IMR-90 (cell line): ENCODE data around the gene RARB. TPM values are rescaled to one million over a fixed set of nuclear protein-coding genes. Genes with fewer than 3 reads are reported as not detected.

Source experiments
- ATAC-seq: fragments of 200-7000 bp; cut with Tn5 transposase; 2 replicates; pipeline ENCODE4 v1.9.1; 2020; ENCODE audit warnings: low read depth, mild to moderate bottlenecking, moderate library complexity
- BruUV-seq: library from RNA; stranded (reverse); fragments of 400-500 nt; replicated peaks from 2 replicates; lab custom pipeline; 2021; lab: Mats Ljungman, UMichigan
- CTCF ChIA-PET: fragments of 300-600 bp; formaldehyde crosslinking; extraction: SDS; loops from one replicate; lab custom pipeline; 2021; ENCODE audit warnings: antibody characterized with exemption; lab: Yijun Ruan, JAX
- POLR2A ChIA-PET: fragments of 300-600 bp; sonication (Branson Sonifier 250); formaldehyde crosslinking; loops from one replicate; lab custom pipeline; 2022; ENCODE audit warnings: antibody characterized with exemption; ENCODE audit not compliant: unreplicated experiment; lab: Charles Lee
- DNase-seq: peaks from one replicate; pipeline ENCODE4 v3.0.0; 2013
- H2AFZ ChIP-seq: replicated peaks from 2 replicates; pipeline ENCODE3; 2013; ENCODE audit warnings: low read length, mild to moderate bottlenecking; ENCODE audit not compliant: poor library complexity
- H2AK5ac ChIP-seq: 2 replicates; pipeline ENCODE4 v1.6.1; 2013; ENCODE audit warnings: low read depth, low read length, inconsistent platforms
- H2AK9ac ChIP-seq: replicated peaks from 2 replicates; pipeline ENCODE3; 2013; ENCODE audit warnings: mild to moderate bottlenecking, low read depth, low read length, moderate library complexity; ENCODE audit not compliant: poor library complexity
- H2BK120ac ChIP-seq: 2 replicates; pipeline ENCODE4 v1.6.1; 2013; ENCODE audit warnings: low read depth, low read length, inconsistent platforms
- H2BK15ac ChIP-seq: 3 replicates; pipeline ENCODE4 v1.6.1; 2013; ENCODE audit warnings: low read depth, low read length, inconsistent platforms
- H2BK20ac ChIP-seq: 2 replicates; pipeline ENCODE4 v1.6.1; 2013; ENCODE audit warnings: low read depth, mild to moderate bottlenecking, inconsistent platforms, low read length, moderate library complexity
- H2BK5ac ChIP-seq: 2 replicates; pipeline ENCODE4 v1.6.1; 2013; ENCODE audit warnings: mild to moderate bottlenecking, low read depth, low read length, inconsistent platforms; ENCODE audit not compliant: poor library complexity, severe bottlenecking
- H3K14ac ChIP-seq: replicated peaks from 2 replicates; pipeline ENCODE4 v1.6.1; 2013; ENCODE audit warnings: low read depth, low read length, inconsistent platforms
- H3K18ac ChIP-seq: 2 replicates; pipeline ENCODE4 v1.6.1; 2013; ENCODE audit warnings: low read depth, low read length, control low read depth
- H3K23ac ChIP-seq: 2 replicates; pipeline ENCODE4 v1.6.1; 2013; ENCODE audit warnings: low read depth, low read length, inconsistent platforms
- H3K27ac ChIP-seq: 2 replicates; pipeline ENCODE4 v1.5.1; 2013; ENCODE audit warnings: mild to moderate bottlenecking, control low read depth, low read length; ENCODE audit not compliant: insufficient read depth
- H3K27me3 ChIP-seq: 2 replicates; pipeline ENCODE4 v1.6.1; 2013; ENCODE audit warnings: low read length; ENCODE audit not compliant: control insufficient read depth, insufficient read depth
- H3K36me3 ChIP-seq: 2 replicates; pipeline ENCODE4 v1.6.1; 2013; ENCODE audit warnings: low read length, mixed read lengths; ENCODE audit not compliant: control insufficient read depth, insufficient read depth
- H3K4ac ChIP-seq: 2 replicates; pipeline ENCODE4 v1.6.1; 2013; ENCODE audit warnings: low read depth, low read length, inconsistent platforms
- H3K4me1 ChIP-seq: 2 replicates; pipeline ENCODE4 v1.6.1; 2013; ENCODE audit warnings: low read length, mixed read lengths; ENCODE audit not compliant: control insufficient read depth, insufficient read depth
- H3K4me2 ChIP-seq: 2 replicates; pipeline ENCODE4 v1.6.1; 2013; ENCODE audit warnings: low read depth, mild to moderate bottlenecking, control low read depth, low read length, moderate library complexity
- H3K4me3 ChIP-seq: 2 replicates; pipeline ENCODE4 v1.5.1; 2013; ENCODE audit warnings: low read depth, mild to moderate bottlenecking, control low read depth, low read length, moderate library complexity; ENCODE audit not compliant: insufficient read depth
- H3K56ac ChIP-seq: 2 replicates; pipeline ENCODE4 v1.6.1; 2013; ENCODE audit warnings: low read length, inconsistent platforms; ENCODE audit not compliant: insufficient read depth; ENCODE audit errors: extremely low read depth
- H3K79me1 ChIP-seq, 2 experiments: 2 replicates each; pipeline ENCODE4 v1.6.1; 2013; ENCODE audit warnings: low read length in 2 of 2, inconsistent platforms in 1 of 2, low read depth in 1 of 2
- H3K9ac ChIP-seq: 2 replicates; pipeline ENCODE4 v1.6.1; 2013; ENCODE audit warnings: low read depth, low read length, control low read depth
- H3K9me1 ChIP-seq: 2 replicates; pipeline ENCODE4 v1.6.1; 2013; ENCODE audit warnings: low read length, inconsistent platforms; ENCODE audit not compliant: insufficient read depth
- H3K9me3 ChIP-seq: 2 replicates; pipeline ENCODE4 v1.6.1; 2013; ENCODE audit warnings: low read length; ENCODE audit not compliant: control insufficient read depth, insufficient read depth
- H4K20me1 ChIP-seq: 2 replicates; pipeline ENCODE4 v1.6.1; 2013; ENCODE audit warnings: low read length, inconsistent platforms; ENCODE audit not compliant: insufficient read depth
- H4K5ac ChIP-seq: 2 replicates; pipeline ENCODE4 v1.6.1; 2013; ENCODE audit warnings: mild to moderate bottlenecking, low read depth, low read length, control low read depth
- H4K8ac ChIP-seq, 2 experiments: 2 replicates each; pipeline ENCODE4 v1.6.1; 2013; ENCODE audit warnings: low read depth in 2 of 2, low read length in 2 of 2, control low read depth in 1 of 2, inconsistent platforms in 1 of 2
- H4K91ac ChIP-seq: 2 replicates; pipeline ENCODE4 v1.6.1; 2013; ENCODE audit warnings: low read depth, low read length, inconsistent platforms; ENCODE audit not compliant: insufficient read depth
- BHLHE40 ChIP-seq: fragments of 150-350 bp; IDR thresholded peaks from 2 replicates; pipeline ENCODE4 v1.6.1; 2016; ENCODE audit warnings: mild to moderate bottlenecking, low read depth, low read length
- CEBPB ChIP-seq: IDR thresholded peaks from 2 replicates; pipeline ENCODE4 v1.6.1; 2012; ENCODE audit warnings: low read depth, low read length, improper control_type of control experiment
- CHD1 ChIP-seq: IDR thresholded peaks from 2 replicates; pipeline ENCODE4 v1.6.1; 2012; ENCODE audit warnings: low read depth, low read length, improper control_type of control experiment
- CTCF ChIP-seq: conservative IDR thresholded peaks from 2 replicates; pipeline ENCODE4 v1.5.1; 2012; ENCODE audit warnings: mild to moderate bottlenecking, low read depth, low read length, improper control_type of control experiment
- ELK1 ChIP-seq: fragments of 150-350 bp; IDR thresholded peaks from 2 replicates; pipeline ENCODE4 v1.6.1; 2016; ENCODE audit warnings: low read depth, mild to moderate bottlenecking, low read length, moderate library complexity, borderline replicate concordance
- FOS ChIP-seq: fragments of 150-350 bp; IDR thresholded peaks from 2 replicates; pipeline ENCODE4 v1.6.1; 2016; ENCODE audit warnings: low read depth, low read length
- MAFK ChIP-seq: IDR thresholded peaks from 2 replicates; pipeline ENCODE4 v1.6.1; 2012; ENCODE audit warnings: low read depth, low read length, improper control_type of control experiment
- MAZ ChIP-seq: IDR thresholded peaks from 2 replicates; pipeline ENCODE4 v1.6.1; 2012; ENCODE audit warnings: low read depth, mild to moderate bottlenecking, low read length, improper control_type of control experiment, moderate library complexity, borderline replicate concordance
- MXI1 ChIP-seq: IDR thresholded peaks from 2 replicates; pipeline ENCODE4 v1.6.1; 2012; ENCODE audit warnings: low read depth, mild to moderate bottlenecking, low read length, moderate library complexity, borderline replicate concordance
- NFE2L2 ChIP-seq: fragments of 150-350 bp; IDR thresholded peaks from 2 replicates; pipeline ENCODE4 v1.6.1; 2016; ENCODE audit warnings: low read depth, mild to moderate bottlenecking, low read length
- POLR2A ChIP-seq: IDR thresholded peaks from 2 replicates; pipeline ENCODE4 v1.6.1; 2012; ENCODE audit warnings: mild to moderate bottlenecking, low read depth, low read length
- RAD21 ChIP-seq: IDR thresholded peaks from 2 replicates; pipeline ENCODE4 v1.6.1; 2012; ENCODE audit warnings: low read length, improper control_type of control experiment
- RCOR1 ChIP-seq: IDR thresholded peaks from 2 replicates; pipeline ENCODE4 v1.6.1; 2012; ENCODE audit warnings: mild to moderate bottlenecking, low read length, improper control_type of control experiment; ENCODE audit not compliant: insufficient replicate concordance
- RFX5 ChIP-seq: IDR thresholded peaks from 2 replicates; pipeline ENCODE4 v1.8.0; 2012; ENCODE audit warnings: low read depth, mild to moderate bottlenecking, low read length, moderate library complexity
- SMC3 ChIP-seq: fragments of 150-350 bp; IDR thresholded peaks from 2 replicates; pipeline ENCODE4 v1.6.1; 2016; ENCODE audit warnings: low read depth, mild to moderate bottlenecking, antibody characterized with exemption, low read length, moderate library complexity
- USF2 ChIP-seq: fragments of 150-350 bp; IDR thresholded peaks from 2 replicates; pipeline ENCODE4 v1.6.1; 2017; ENCODE audit warnings: mild to moderate bottlenecking, antibody characterized with exemption, low read length, low read depth
- WGBS, 2 experiments: methylation state at CpG; one replicate each; pipeline versions ENCODE4 v1.1.5 to v1.1.7; 2013; ENCODE audit warnings: missing lambda C conversion rate in 2 of 2; ENCODE audit not compliant: insufficient read length in 1 of 2; ENCODE audit errors: extremely low coverage in 2 of 2; 5-methylcytosine and 5-hydroxymethylcytosine counted together
- dilution Hi-C: fragments of 300-500 bp; cut with HindIII; formaldehyde crosslinking; loops from one replicate; pipeline ENCODE4 v1.14.3; 2018; ENCODE audit warnings: low sequenced_read_pairs; ENCODE audit not compliant: unreplicated experiment
- in situ Hi-C: fragments of 300-500 bp; cut with MboI; formaldehyde crosslinking; loops from 3 replicates; pipeline ENCODE4 v1.14.3; 2019; ENCODE audit warnings: low sequenced_read_pairs, inconsistent platforms, mixed read lengths
- intact Hi-C: fragments of 100-400 bp; cut with micrococcal nuclease; formaldehyde crosslinking; loops from 2 replicates; pipeline ENCODE4 v1.10.0; 2022
- polyA plus RNA-seq, 3 experiments: library from polyadenylated mRNA; depleted of rRNA; stranded (reverse); fragments of >200 nt; gene quantifications; 2 replicates each; pipeline ENCODE4 v1.2.3, GENCODE V29; 2012; ENCODE audit warnings: low replicate concordance in 1 of 3
- total RNA-seq: library from RNA; depleted of rRNA; stranded (reverse); fragments of >200 nt; gene quantifications from 2 replicates; pipeline ENCODE4 v1.2.3, GENCODE V29; 2012

RARB gene
- total and polyA plus RNA-seq, 2 of the 4 experiments (the other 2 are of a cell fraction), result 0.53 to 1.4 TPM

GRCh38 chr3:25527336-25527735, 99.3 kb downstream of the RARB start:
- Histone ChIP-seq H4K8ac (no peak overlapping the region), H3K4me2 (no peak overlapping the region), H3K4me1 (no peaks in the 10 kb centered on the region), H4K91ac (no peak overlapping the region), H3K36me3 (no peaks in the 10 kb centered on the region), H3K9me3 (no peaks in the 10 kb centered on the region), H3K9ac (no peak overlapping the region), H2BK120ac (no peak overlapping the region), H2BK5ac (no peak overlapping the region), H2AK9ac (no peak overlapping the region), H3K56ac (no peak overlapping the region), H3K27ac (no peak overlapping the region), H4K20me1 (no peaks in the 10 kb centered on the region), H3K14ac (no peak overlapping the region), H3K23ac (no peak overlapping the region), H3K27me3 (no peaks in the 10 kb centered on the region), H2AFZ (no peak overlapping the region), H3K79me1 (no peaks in the 10 kb centered on the region), H2AK5ac (no peak overlapping the region), H3K4me3 (no peak overlapping the region), H3K9me1 (no peaks in the 10 kb centered on the region), H4K5ac (no peak overlapping the region), H2BK15ac (no peak overlapping the region), H2BK20ac (no peak overlapping the region), H3K18ac (no peak overlapping the region), H3K4ac (no peak overlapping the region)
- dilution Hi-C loops, result no loop called here
- POLR2A ChIA-PET, result no interaction called here
- DNase-seq (no peak), ATAC-seq (no peak)
- no CpG with 5 or more reads among the region's 3 CpGs for WGBS, 2 experiments
- intact Hi-C loops, result no loop called here
- no TSS peak for BruUV-seq
- in situ Hi-C loops, result no loop called here
- CTCF ChIA-PET, result no interaction called here
- no peak for TF ChIP-seq BHLHE40
- no peak for TF ChIP-seq SMC3
- TF ChIP-seq FOS, result no peak
- TF ChIP-seq MAFK, result no peak
- no peak for TF ChIP-seq USF2
- no peak for TF ChIP-seq ELK1
- TF ChIP-seq MXI1, result no peak
- TF ChIP-seq RCOR1, result no peak
- no peak for TF ChIP-seq NFE2L2
- TF ChIP-seq CTCF, result no peak
- no peak for TF ChIP-seq RAD21
- TF ChIP-seq RFX5, result no peak
- TF ChIP-seq POLR2A, result no peak
- no peak for TF ChIP-seq MAZ
- no peak for TF ChIP-seq CHD1
- TF ChIP-seq CEBPB, result no peak
